Measurements from ENCODE around the gene CPLX1.
"Not testable (repeated sequence)": the region's sequence is repeated elsewhere in the genome, so short reads cannot be mapped to it uniquely, and the experiment has no call there.

The CPLX1 gene

GRCh38 chr4:821181-821591 lies 4.7 kb downstream of the CPLX1 start:
- no peak for DNase-seq (ENCODE audit: low read depth in 1 of 2, low spot score in 1 of 2)

DNA sequence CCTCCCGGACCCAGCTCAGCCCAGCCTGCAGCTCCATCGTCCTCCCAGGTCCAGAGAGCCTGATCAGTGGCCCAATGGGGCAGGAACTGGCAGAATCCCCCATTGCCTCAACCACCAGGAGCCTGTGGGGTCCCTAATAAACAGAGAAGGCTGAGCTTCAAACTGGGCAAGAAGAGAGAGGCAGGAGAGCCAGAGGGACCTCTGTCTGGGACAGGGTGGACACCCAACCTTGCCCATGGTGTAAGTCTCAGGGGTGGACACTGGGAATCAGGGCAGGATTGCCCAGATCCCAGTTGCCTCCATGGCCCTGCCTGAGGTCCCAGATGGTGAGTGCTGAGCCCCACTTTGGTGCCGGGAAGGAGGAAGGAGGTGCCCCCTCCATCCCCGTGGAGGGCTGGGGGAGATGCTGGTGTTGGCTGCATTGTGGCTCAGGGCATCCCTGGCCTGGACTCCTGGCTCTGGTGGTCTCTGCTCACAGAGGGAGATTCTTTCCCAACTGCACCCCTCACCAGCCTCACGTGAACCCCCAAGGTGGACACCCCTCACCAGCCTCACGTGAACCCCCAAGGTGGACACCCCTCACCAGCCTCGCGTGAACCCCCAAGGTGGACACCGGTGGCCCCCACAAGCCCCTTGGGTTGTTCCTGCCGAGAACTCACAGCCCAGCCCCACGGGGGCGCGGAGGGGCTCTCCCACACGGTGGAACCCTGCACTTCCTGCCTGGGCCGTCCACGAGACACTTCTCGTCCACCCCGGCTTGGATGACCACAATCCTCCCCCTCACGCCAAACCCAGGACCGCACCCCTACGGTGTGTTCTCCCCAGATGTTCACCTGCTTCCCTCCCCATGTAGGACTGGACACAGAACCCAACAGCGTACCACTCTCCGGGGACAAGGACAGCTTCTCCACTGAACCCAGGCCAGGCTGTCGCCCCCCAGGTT lies 5.4 kb downstream of the CPLX1 start:
- DNase-seq (ENCODE audit: low read depth in 1 of 2, low spot score in 1 of 2): no peak

GRCh38 chr4:819401-820229 lies 6.3 kb downstream of the CPLX1 start:
- no peak for DNase-seq (ENCODE audit: low read depth in 1 of 2, low spot score in 1 of 2)

DNA sequence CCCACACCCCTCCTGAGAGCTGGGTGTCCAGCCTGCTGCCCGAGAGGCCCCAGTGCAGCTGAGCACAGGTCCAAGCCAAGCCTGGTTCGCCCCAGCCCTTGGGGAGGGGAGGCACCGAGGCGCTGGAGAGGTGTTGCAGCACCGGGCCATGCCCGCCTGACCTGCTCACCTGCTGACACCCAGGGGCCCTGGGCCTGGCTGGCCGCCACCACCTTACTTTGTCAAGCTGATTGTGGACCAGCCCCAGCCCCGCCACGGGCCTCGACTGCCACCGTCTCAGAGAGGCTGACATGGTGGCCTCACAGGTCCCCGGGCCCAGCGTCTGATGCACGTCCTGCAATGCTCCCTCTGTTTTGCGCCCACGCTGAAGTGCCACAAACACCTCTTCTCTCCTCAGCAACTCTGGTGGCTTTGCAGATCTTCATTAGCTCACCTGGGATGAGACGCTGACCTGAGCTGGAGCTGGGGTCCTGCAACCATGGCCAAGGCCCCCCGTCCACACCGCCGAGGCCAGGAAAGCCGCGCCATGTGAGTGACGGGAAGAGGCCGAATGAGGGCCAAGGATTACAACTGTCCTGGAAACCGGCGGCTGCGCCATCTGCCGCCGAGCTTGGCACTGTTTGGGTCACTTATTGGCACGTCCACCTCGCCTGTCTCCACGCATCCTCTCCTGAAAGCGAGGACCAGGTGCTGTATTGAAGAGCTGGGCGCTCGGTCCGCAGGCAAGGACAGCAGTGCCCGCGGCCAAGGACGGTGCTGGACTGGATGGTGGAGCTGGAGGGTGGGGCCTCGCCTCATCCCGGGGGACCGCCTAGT lies 7.6 kb downstream of the CPLX1 start:
- no peak for DNase-seq (ENCODE audit: low read depth in 1 of 2, low spot score in 1 of 2)

- no peak for DNase-seq (ENCODE audit: low read depth in 1 of 2, low spot score in 1 of 2)
Measured at GRCh38 chr4:815464-816146, 10.3 kb downstream of the CPLX1 start.

DNA sequence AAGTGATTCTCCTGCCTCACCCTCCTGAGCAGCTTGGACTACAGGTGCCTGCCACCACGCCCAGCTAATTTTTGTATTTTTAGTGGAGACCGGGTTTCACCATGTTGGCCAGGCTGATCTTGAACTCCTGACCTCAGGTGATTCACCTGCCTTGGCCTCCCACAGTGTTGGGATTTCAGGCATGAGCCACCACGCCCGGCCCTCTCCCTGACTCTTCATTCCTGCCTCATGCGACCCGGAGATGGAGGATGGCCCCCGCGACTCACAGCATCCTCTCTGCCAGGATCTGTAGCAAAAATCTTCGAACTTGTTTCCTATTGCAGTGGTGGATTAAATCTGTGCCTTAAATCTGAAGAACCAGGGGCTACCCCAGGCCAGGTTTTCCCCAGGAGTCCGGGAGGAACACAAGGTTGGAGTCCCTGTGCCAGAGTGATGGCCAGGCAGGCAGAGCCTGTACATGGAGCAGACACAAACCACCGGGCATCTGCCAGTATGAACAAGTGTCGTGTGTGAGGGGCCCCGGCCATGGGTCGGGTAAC lies 11.5 kb downstream of the CPLX1 start:
- no peak for DNase-seq (ENCODE audit: low read depth in 1 of 2, low spot score in 1 of 2)

DNA sequence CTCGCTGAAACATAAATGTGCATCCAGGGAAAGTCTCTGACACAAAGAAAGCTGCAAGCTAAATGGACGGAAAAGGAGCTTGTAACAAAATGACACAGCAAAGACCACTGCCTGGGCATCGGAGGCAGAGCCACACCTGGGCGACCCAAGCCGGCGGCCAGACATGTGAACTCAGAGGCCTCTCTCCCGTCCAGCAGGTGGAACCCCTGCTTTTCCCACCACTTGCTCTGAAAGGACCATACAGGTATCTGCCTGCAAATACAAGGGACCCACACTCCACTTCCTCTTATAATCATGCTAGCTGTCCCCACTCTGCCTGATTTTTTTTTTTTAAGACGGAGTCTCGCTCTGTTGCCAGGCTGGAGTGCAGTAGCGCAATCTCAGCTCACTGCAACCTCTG lies 12.0 kb downstream of the CPLX1 start:
- DNase-seq (ENCODE audit: low read depth in 1 of 2, low spot score in 1 of 2): no peak

DNA sequence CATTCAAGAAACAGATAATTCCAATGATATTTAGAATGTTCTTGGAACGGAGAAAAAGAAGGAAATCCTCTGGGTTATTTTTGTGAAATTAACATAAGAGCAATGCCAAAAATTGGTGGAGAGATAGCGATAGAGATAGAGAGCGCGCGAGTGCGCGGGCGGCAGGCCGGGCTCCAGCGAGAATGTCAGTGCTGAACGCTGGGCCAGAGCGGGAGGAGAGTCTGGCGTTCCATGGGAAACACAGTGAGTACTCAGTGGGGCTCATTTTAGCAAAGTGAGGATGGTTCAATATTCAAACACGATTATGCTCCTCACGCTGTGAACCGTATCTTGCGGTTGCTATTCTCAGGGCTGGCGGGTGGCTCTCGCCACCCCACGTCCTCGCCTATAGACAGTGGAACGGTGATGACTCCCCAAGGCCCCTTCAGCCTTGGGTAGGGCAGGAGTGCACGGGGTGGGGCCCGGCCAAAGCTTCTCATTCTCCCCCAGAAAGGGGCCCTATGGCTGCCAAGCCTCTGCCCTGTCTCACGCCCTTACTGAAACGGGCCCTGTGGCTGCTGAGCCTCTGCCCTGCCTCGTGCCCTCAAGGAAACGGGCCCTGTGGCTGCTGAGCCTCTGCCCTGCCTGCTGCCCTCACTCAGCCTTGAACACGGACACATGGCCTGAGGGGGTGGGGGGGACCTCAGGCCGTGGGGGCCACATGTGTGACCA lies 16.9 kb downstream of the CPLX1 start:
- no peak for DNase-seq (ENCODE audit: low read depth in 1 of 2, low spot score in 1 of 2)

DNA sequence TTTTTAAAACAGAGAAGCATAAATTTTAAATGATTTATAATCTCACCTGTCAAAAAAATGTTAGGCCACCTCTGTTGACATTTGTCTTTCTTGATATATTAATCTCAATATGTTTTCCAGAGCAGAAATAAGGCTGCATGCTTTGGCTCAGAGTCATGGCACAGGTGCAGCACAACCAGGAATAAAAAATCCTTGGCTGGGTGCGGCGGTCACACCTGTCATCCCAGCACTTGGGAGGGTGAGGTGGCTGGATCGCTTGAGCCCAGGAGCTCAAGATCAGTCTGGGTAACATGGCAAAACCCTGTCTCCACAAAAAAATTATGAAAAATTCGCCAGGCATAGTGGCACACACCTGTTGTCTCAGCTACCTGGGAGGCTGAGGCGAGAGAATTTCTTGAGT lies 18.1 kb downstream of the CPLX1 start:
- no peak for DNase-seq (ENCODE audit: low read depth in 1 of 2, low spot score in 1 of 2)

GRCh38 chr4:806979-807378 lies 18.9 kb downstream of the CPLX1 start:
- not testable (repeated sequence) for DNase-seq (ENCODE audit: low read depth in 1 of 2, low spot score in 1 of 2)

- DNase-seq (ENCODE audit: low read depth in 1 of 2, low spot score in 1 of 2): no peak
Measured at GRCh38 chr4:804804-805203, 21.1 kb downstream of the CPLX1 start.

GRCh38 chr4:803884-804283 lies 22.0 kb downstream of the CPLX1 start:
- no peak for DNase-seq (ENCODE audit: low read depth in 1 of 2, low spot score in 1 of 2)

- no peak for DNase-seq (ENCODE audit: low read depth in 1 of 2, low spot score in 1 of 2)
Measured at GRCh38 chr4:801436-802124, 24.3 kb downstream of the CPLX1 start.

DNA sequence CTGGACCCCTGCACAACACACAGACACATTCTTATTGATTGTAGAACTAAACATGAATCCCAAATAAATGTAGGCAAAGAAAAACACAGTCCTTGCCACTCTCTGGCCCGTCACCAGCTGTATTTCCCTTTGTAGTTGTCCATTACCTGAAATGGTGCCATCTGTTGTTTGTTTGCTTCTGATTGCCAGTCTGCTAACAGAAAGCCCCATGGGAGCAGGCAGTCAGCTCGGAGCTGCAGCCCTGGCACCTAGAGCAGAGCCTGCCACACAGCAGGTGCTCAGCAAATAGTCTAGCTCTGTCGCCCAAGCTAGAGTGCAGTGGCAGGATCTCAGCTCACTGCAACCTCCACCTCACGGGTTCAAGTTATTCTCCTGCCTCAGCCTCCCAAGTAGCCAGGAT lies 28.9 kb downstream of the CPLX1 start:
- no peak for DNase-seq (ENCODE audit: low read depth in 1 of 2, low spot score in 1 of 2)

- no peak for DNase-seq (ENCODE audit: low read depth in 1 of 2, low spot score in 1 of 2)
Measured at GRCh38 chr4:796206-796605, 29.7 kb downstream of the CPLX1 start.

- no peak for DNase-seq (ENCODE audit: low read depth in 1 of 2, low spot score in 1 of 2)
Measured at GRCh38 chr4:795726-796119, 30.2 kb downstream of the CPLX1 start.

- DNase-seq (ENCODE audit: low read depth in 1 of 2, low spot score in 1 of 2): no peak
Measured at GRCh38 chr4:794900-795725, 30.8 kb downstream of the CPLX1 start.

DNA sequence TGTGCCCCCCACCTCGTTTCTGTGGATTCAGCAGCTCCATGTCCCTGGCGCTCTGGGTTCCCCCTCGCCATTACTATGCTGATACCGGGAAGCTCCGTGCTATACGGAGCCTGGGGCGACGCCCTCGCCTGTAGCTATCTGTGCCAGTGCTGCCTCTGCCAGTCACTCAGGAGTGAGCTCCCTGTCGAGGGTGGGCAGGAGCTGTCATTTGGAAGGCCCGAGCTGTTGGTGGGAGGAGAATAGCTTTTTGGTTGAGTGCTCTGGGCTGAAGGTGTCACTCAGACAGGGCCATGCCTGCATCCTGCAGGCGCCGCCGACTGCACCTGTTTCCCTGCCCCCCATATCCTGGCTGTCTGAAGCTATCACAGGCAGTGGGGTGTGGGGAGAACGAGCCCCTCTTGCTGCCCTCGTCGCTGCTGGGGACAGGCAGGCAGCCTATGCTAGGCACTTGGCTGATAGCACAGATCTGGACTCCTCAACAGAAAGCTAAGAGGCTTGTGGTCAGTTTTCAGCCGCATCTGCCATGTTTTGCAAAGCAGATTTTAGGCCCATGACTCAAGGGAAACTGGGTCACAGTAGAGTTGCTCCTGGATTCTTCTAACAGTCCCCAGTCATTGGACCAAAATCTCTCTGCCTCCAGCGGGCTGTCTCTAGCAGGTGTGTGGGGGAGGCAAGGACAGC lies 31.8 kb downstream of the CPLX1 start:
- DNase-seq (ENCODE audit: low read depth in 1 of 2, low spot score in 1 of 2): no peak

All from stimulated activated CD4-positive, alpha-beta T cell treated with anti-CD3 and anti-CD28 coated beads, Interleukin-15, amount 100 ng/mL, for 1 hour (primary cell).